SJSA1 (cell line): ENCODE data around the gene BAHCC1. TPM values are rescaled to one million over a fixed set of nuclear protein-coding genes. Genes with fewer than 3 reads are reported as not detected.

Experiments
- DNase-seq, 2 experiments: peaks; one replicate each; pipeline ENCODE4 v3.0.0-alpha.2; 2015 to 2020; ENCODE audit warnings: low spot score in 2 of 2, low read depth in 1 of 2
- H3K27ac ChIP-seq: fragments of 250-450 bp; sonication (Bioruptor Pico); 2 replicates; pipeline ENCODE4 v1.5.1; 2020; ENCODE audit warnings: mild to moderate bottlenecking, moderate library complexity
- H3K27me3 ChIP-seq: fragments of 250-450 bp; sonication (Bioruptor Pico); replicated peaks from 2 replicates; pipeline ENCODE4 v1.5.1; 2020; ENCODE audit warnings: mild to moderate bottlenecking, moderate library complexity
- H3K36me3 ChIP-seq: fragments of 250-450 bp; sonication (Bioruptor Pico); 2 replicates; pipeline ENCODE4 v1.5.1; 2020; ENCODE audit warnings: mild to moderate bottlenecking
- H3K4me1 ChIP-seq: fragments of 250-450 bp; sonication (Bioruptor Pico); replicated peaks from 2 replicates; pipeline ENCODE4 v1.6.1; 2021; ENCODE audit warnings: mild to moderate bottlenecking
- H3K4me3 ChIP-seq: fragments of 250-450 bp; sonication (Bioruptor Pico); 2 replicates; pipeline ENCODE4 v1.5.1; 2020; ENCODE audit warnings: mild to moderate bottlenecking
- H3K9me3 ChIP-seq: fragments of 250-450 bp; sonication (Bioruptor Pico); replicated peaks from 2 replicates; pipeline ENCODE4 v1.5.1; 2020; ENCODE audit warnings: mild to moderate bottlenecking
- total RNA-seq: library from RNA; depleted of rRNA; stranded (reverse); fragments of >200 nt; shearing (Covaris generic); gene quantifications from 2 replicates; pipeline ENCODE4 v1.2.3, GENCODE V29; 2014

Gene BAHCC1
- total RNA-seq, 1 experiment from 2014 or later = 6.6 TPM

DNA sequence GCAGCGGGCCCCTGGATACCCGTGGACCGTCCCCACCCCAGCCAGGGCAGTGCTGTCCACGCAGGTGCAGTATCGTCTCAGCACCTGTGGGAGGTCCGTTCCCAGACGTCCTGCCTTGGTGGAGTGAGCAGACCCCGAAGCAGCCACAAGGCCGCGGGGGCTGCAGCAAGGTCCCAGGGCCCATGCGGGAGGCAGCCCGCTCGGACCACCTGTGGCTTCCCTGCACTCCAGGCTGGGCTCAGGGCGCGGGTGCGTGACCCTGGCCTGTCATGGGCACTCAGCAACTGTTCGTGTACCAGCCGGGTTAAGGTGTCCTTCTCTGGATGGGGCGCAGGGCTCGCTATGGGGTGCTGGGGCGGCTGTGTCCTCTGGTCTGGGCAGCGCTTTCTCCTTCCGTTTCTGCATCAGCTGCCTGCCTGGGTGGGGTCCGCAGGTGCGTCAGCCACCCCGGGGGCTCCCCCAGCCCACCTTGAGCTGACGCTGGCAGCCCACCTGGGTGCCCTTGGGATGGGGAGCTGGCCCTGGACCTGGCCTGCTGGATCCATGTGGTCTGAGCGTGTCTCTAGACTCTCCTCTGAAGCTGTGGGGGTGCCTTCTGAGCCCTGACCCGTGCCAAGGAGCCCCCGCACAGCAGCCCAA, 18.4 kb downstream of the BAHCC1 start:
- no peaks in the 10 kb centered on the region for H3K36me3 ChIP-seq
- no peaks in the 10 kb centered on the region for H3K27me3 ChIP-seq
- no peaks in the 10 kb centered on the region for H3K9me3 ChIP-seq
- H3K4me1 ChIP-seq = peaks cover 28% of the 10 kb centered on the region
- H3K27ac ChIP-seq = no peak overlapping the region
- no peak overlapping the region for H3K4me3 ChIP-seq
- DNase-seq = no peak

DNA sequence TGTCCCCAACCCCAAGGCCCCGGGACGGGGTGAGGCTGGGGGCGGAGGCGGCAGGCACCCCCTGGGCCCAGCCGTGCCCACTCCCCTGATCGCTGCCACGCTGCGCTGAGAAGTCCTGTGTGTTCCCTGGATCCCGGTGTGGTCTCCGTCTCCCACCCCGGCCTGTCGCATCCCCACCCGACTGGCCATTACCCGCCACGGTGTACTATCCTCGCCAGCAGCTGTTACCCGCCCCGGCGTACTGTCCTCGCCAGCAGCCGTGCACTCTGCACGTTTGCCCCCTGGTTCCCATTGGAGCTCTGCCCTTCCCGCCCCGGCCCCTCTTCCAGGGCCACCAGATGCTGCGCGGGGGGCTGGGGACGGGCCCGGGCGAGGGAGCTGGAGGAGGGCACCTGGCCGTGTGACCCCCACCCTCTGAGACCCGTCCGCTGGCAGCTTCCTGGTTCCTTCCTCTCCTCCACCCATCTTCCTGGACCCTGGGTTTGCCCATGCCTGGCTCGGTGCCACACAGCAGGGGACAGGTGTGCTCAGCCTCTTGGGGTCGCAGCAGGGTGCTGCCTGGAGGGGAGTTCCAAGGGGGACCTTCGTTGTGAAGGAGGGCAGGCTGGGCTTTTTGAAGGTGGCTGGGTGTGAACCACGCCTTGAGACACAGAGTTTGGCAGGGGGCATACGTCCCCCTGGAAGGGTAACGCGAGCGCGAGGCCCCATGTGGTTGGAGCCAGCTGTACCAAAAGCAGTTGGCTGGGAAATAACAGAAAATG, 19.7 kb downstream of the BAHCC1 start:
- Histone ChIP-seq H3K9me3 (no peaks in the 10 kb centered on the region), H3K27ac (no peak overlapping the region), H3K27me3 (no peaks in the 10 kb centered on the region), H3K4me3 (no peak overlapping the region), H3K36me3 (no peaks in the 10 kb centered on the region), H3K4me1 (peaks cover 41% of the 10 kb centered on the region)
- no peak for DNase-seq

DNA sequence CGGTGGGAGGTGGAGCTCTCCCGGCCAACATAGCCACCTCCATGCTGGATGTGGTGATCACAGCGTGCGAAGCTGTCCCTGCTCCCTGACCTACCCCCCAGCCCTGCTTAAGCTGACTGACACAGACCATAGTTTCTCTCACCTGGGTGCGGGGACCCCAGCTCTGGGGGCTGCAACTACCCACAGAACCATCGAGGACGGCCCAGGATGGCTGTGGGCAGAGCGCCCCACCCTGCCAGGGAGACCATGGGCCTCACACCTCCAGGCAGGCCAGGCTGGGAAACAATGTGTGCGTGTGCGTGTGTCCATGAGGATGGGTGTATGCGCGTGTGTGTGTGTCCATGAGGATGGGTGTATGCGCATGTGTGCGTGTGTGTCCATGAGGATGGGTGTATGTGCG, 20.4 kb downstream of the BAHCC1 start:
- peaks cover 48% of the 10 kb centered on the region for H3K4me1 ChIP-seq
- DNase-seq = no peak

GRCh38 chr17:81416612-81417011, 21.4 kb downstream of the BAHCC1 start:
- Histone ChIP-seq H3K27me3 (no peaks in the 10 kb centered on the region), H3K9me3 (no peaks in the 10 kb centered on the region), H3K4me3 (no peak overlapping the region), H3K27ac (peak overlapping the region; percentile 32; the same call in 1 of the 2 replicates), H3K36me3 (no peaks in the 10 kb centered on the region), H3K4me1 (peaks cover 58% of the 10 kb centered on the region)
- DNase-seq = no peak

More for the DNA sequence above, 20.4 kb downstream of the BAHCC1 start:
- no peaks in the 10 kb centered on the region for H3K36me3 ChIP-seq
- no peak overlapping the region for H3K4me3 ChIP-seq
- no peaks in the 10 kb centered on the region for H3K27me3 ChIP-seq
- no peaks in the 10 kb centered on the region for H3K9me3 ChIP-seq
- no peak overlapping the region for H3K27ac ChIP-seq

GRCh38 chr17:81417049-81417878, 22.0 kb downstream of the BAHCC1 start:
- peak; percentile 86 to 88 for DNase-seq
- Histone ChIP-seq H3K4me3 (no peak overlapping the region), H3K4me1 (peaks cover 64% of the 10 kb centered on the region), H3K36me3 (no peaks in the 10 kb centered on the region), H3K27me3 (no peaks in the 10 kb centered on the region), H3K27ac (peak overlapping the region; percentile 32), H3K9me3 (no peaks in the 10 kb centered on the region)

GRCh38 chr17:81417879-81418709, 22.8 kb downstream of the BAHCC1 start:
- Histone ChIP-seq H3K36me3 (no peaks in the 10 kb centered on the region), H3K27ac (peak overlapping the region; percentile 32; the same call in 1 of the 2 replicates), H3K4me1 (peaks cover 67% of the 10 kb centered on the region), H3K9me3 (no peaks in the 10 kb centered on the region), H3K4me3 (no peak overlapping the region), H3K27me3 (no peaks in the 10 kb centered on the region)
- no peak for DNase-seq

DNA sequence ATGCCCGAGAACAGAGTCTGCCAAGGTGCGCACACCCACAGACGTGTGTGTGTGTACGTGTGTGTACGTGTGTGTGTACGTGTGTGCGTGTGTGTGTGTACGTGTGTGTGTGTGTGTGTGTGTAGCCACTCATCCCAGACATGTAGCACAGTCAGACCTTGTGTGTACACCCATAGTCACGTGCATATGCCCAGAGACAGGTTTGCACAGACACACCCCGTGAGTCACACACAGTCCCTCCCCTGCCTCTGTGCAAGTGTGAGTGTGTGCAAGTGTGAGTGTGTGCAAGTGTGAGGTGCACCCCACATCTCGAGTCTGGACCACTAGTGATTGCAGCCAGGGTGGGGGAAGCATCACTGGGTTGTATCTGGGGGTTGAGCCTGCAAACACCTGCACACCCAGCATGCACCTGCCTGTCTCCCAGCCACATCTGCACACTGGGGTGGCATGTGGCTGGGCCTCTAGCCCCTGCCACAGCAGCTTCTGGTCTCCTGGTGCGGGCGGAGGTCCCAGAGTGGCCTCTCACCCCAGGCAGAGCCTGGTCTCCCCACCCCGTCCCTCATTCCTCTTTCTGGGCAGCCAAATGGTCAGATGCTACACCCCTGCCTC, 23.6 kb downstream of the BAHCC1 start:
- H3K9me3 ChIP-seq = no peaks in the 10 kb centered on the region
- H3K27me3 ChIP-seq = no peaks in the 10 kb centered on the region
- DNase-seq = no peak
- H3K36me3 ChIP-seq = no peaks in the 10 kb centered on the region
- peaks cover 74% of the 10 kb centered on the region for H3K4me1 ChIP-seq
- peak overlapping the region; percentile 2; the same call in 1 of the 2 replicates for H3K27ac ChIP-seq
- H3K4me3 ChIP-seq = no peak overlapping the region

DNA sequence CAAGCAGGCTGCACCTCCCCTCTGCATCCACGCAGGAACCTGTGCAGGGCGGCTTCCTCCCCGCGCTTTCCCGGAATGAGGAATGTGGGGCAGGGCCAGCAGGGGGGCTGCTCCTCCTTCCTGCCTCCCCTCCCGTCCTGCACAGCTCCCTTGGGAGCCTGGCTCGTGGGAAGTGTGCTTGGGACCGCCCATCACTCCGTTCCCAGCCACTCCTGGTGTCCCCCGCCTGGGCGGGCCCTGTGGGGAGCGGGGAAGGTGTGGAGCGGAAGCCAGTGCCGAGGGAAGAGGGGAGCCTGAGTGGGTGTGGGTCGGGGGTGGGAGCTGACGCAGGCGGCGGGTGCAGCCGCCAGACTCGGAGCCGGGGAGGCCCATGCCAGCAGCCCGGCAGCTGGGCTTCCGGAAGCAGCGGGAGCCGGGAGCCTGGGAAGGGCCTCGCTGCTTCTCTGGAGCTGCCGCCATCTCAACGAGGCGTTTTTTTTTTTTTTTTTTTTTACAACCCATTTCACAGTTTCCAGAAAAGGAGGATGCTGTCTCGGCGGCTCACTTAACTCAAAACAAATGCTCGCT, 24.1 kb downstream of the BAHCC1 start:
- Histone ChIP-seq H3K27me3 (no peaks in the 10 kb centered on the region), H3K4me1 (peaks cover 80% of the 10 kb centered on the region), H3K4me3 (peak overlapping the region; percentile 4), H3K9me3 (peaks cover 2% of the 10 kb centered on the region), H3K36me3 (no peaks in the 10 kb centered on the region), H3K27ac (peak overlapping the region; percentile 69)
- DNase-seq = peak; percentile 98 to 99

DNA sequence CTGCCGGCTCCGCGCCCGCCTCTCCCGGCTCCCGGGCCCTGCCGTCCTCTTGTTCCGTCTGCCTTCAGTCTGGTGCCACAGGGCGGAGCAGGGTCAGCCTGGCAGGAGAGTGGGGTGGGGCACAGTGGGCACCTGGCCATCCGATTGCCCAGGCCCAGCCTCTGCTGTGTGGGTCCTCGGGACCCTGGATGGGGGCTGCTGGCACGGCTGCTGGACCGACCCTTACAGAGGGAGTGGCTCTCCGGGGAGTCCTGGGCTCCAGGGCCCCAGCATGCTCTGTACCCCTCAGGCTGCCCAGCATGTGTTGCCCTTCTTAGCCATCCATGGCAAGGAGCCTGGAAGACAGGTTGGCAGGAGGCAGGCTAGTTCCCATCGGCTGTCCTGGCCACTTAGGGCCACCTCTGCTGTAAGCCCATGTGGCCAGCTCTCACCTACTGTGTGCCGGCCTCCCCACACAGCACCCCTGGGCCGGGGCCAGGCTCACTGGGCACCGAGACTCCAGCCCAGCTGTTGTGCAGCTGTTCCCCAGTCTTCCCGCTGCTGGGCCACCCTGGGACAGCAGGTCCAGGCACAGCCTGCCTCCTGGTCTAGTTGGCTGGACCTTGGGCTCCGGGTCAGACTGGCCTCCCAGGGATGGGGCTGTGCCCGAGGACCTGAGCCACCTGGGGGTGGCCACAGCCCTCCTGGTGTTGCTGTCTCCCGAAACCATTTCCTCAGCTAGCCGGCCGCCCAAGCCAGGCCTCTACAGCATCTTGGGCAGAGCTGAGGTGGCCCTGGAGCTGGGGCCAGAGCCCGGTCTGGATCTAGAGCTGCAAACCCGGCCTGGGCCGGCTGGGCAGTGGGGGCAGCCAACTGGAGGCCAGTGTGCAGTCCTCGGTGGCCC, 24.9 kb downstream of the BAHCC1 start:
- peak in 1 of 2 experiments; percentile 54 for DNase-seq
- no peaks in the 10 kb centered on the region for H3K36me3 ChIP-seq
- H3K9me3 ChIP-seq = peaks cover 3% of the 10 kb centered on the region
- H3K4me1 ChIP-seq = peaks cover 83% of the 10 kb centered on the region
- H3K4me3 ChIP-seq = peak overlapping the region; percentile 4
- H3K27ac ChIP-seq = peak overlapping the region; percentile 69
- no peaks in the 10 kb centered on the region for H3K27me3 ChIP-seq

DNA sequence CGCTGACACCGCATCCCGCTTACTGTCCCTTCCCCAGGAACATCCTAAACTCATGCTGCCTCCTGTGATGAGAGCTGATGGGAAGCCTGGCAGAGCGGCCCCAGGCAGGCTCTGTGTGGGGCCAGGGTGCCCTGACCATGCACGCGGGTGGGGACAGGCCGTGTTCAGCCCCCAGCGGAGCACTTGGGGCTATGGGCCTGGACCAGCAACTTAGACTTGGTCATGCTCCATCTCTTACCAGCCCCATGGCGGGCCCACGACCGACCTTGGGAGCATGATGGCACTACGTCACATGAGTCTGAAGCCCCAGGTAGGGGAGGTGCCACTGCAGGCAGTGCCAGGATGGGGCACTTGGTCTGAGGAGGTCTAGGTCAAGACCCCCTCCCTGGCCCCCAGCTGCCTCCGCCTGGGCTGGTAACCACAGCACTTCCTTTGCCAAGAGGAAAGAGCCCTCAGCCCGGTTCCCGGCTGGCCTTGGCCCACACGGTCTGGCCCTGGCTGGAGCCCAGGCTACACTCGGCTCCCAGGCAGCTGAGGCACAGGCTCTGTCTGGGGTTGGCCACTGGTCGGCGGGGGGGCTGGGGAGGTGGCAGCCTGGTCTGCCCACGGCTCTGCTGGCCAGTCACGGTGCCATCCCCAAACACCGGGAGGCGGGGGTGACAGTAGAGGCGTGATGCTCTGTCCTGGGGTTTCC, 25.7 kb downstream of the BAHCC1 start:
- Histone ChIP-seq H3K27ac (peak overlapping the region; percentile 69), H3K4me3 (no peak overlapping the region), H3K9me3 (peaks cover 3% of the 10 kb centered on the region), H3K27me3 (no peaks in the 10 kb centered on the region), H3K4me1 (peaks cover 83% of the 10 kb centered on the region), H3K36me3 (no peaks in the 10 kb centered on the region)
- no peak for DNase-seq

GRCh38 chr17:81422776-81423697, 27.8 kb downstream of the BAHCC1 start:
- Histone ChIP-seq H3K4me1 (peaks cover 74% of the 10 kb centered on the region), H3K36me3 (no peaks in the 10 kb centered on the region), H3K27ac (peak overlapping the region; percentile 99), H3K27me3 (no peaks in the 10 kb centered on the region), H3K9me3 (peaks cover 3% of the 10 kb centered on the region), H3K4me3 (peak overlapping the region; percentile 34)
- DNase-seq = peak; percentile 99
